Smooth muscle cell (in vitro differentiated cells): Measurements from ENCODE around the gene CSE1L. TPM values are rescaled to one million over a fixed set of nuclear protein-coding genes. Genes with fewer than 3 reads are reported as not detected.
"Not testable (repeated sequence)": the region's sequence is repeated elsewhere in the genome, so short reads cannot be mapped to it uniquely, and the experiment has no call there.

Experiments
- DNase-seq: peaks from one replicate; lab custom pipeline; 2025; ENCODE audit not compliant: unreplicated experiment; lab: John Stamatoyannopoulos, UW
- H2AFZ ChIP-seq: fragments of 200-600 bp; sonication (generic); 2 replicates; pipeline ENCODE4 v1.6.0; 2016; ENCODE audit warnings: antibody characterized with exemption, low read depth, mild to moderate bottlenecking
- H3F3A ChIP-seq: fragments of 200-600 bp; sonication (generic); 2 replicates; pipeline ENCODE4 v1.6.0; 2017; ENCODE audit warnings: antibody characterized with exemption, low read depth
- H3K27ac ChIP-seq: fragments of 200-600 bp; sonication (generic); 2 replicates; pipeline ENCODE4 v1.5.1; 2016; ENCODE audit warnings: low read depth, mild to moderate bottlenecking
- H3K27me3 ChIP-seq: fragments of 200-600 bp; sonication (generic); 2 replicates; pipeline ENCODE4 v1.6.1; 2016; ENCODE audit warnings: low read depth, mild to moderate bottlenecking
- H3K36me3 ChIP-seq: fragments of 200-600 bp; sonication (generic); 2 replicates; pipeline ENCODE4 v1.5.1; 2016; ENCODE audit warnings: low read depth
- H3K4me1 ChIP-seq: fragments of 200-600 bp; sonication (generic); 2 replicates; pipeline ENCODE4 v1.5.1; 2016; ENCODE audit warnings: low read depth
- H3K4me2 ChIP-seq: fragments of 200-600 bp; sonication (generic); 2 replicates; pipeline ENCODE4 v1.6.0; 2016; ENCODE audit warnings: mild to moderate bottlenecking
- H3K4me3 ChIP-seq: fragments of 200-600 bp; sonication (generic); 2 replicates; pipeline ENCODE4 v1.5.1; 2016; ENCODE audit warnings: mild to moderate bottlenecking
- H3K79me2 ChIP-seq: fragments of 200-600 bp; sonication (generic); 2 replicates; pipeline ENCODE4 v1.6.0; 2016; ENCODE audit warnings: low read depth, mild to moderate bottlenecking
- H3K9ac ChIP-seq: fragments of 200-600 bp; sonication (generic); 2 replicates; pipeline ENCODE4 v1.6.0; 2016; ENCODE audit warnings: low read depth
- H3K9me3 ChIP-seq: fragments of 200-600 bp; sonication (generic); replicated peaks from 2 replicates; pipeline ENCODE4 v1.5.1; 2016; ENCODE audit warnings: low read depth
- H4K20me1 ChIP-seq: fragments of 200-600 bp; sonication (generic); 2 replicates; pipeline ENCODE4 v1.6.0; 2016; ENCODE audit warnings: low read depth
- WGBS: methylation state at CpG from one replicate; pipeline ENCODE4 v1.1.7; 2016; ENCODE audit warnings: low lambda C conversion rate; 5-methylcytosine and 5-hydroxymethylcytosine counted together
- polyA plus RNA-seq: library from polyadenylated mRNA; unstranded; fragments of >200 nt; fragmentation: Nextera tagmentation; extraction: Ambion mirVana; gene quantifications from 2 replicates; pipeline ENCODE4 v1.2.1, GENCODE V29; 2016
- total RNA-seq: library from RNA; depleted of rRNA; stranded (reverse); fragments of >200 nt; gene quantifications from 2 replicates; pipeline ENCODE4 v1.2.3, GENCODE V29; 2014
- TF ChIP-seq, protein P1 (sequence below): fragments of 200-600 bp; sonication (generic); IDR thresholded peaks from 2 replicates; pipeline ENCODE4 v1.5.1; 2017; ENCODE audit warnings: borderline replicate concordance, mild to moderate bottlenecking, antibody characterized with exemption; ENCODE audit not compliant: insufficient read depth, poor library complexity, severe bottlenecking

CSE1L gene
- total and polyA plus RNA-seq, 2 experiments from 2014 or later = 42.0 to 98.6 TPM

DNA sequence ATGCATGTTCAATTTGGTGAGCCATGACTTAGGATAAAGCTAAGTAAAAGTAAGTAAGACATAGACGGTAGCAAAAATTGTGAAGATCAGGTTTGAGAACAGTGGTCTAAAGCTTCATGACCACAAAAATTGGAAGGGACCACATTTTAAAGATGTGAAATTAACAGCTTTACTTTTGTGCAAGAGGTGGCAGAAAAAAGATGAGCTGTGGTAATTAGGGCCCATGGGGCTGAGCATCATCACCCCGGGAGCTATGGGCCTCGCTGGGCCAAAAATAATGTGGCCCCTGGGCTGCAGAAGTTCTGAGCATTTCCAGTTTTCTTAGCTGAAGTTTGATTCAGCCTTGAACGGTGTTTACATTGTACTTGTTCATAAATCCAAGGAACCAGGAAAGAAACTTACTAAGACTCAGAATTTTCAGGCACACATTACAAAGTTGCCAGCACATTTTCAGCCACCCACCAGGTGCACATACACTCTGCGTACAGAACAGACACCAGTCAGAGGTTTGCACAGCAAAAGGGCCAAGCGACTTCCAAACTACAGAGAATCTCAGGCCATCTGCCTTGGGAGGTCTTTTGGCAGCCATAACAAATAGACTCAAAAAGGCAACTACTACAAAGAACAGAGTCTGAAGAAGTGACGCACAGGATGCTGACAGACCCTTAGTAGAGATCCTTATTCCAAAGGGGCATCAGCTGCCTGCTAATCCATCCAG, 57.7 kb downstream of the CSE1L start:
- no peak overlapping the region for H3K4me2 ChIP-seq
- no peaks in the 10 kb centered on the region for H3K79me2 ChIP-seq
- H3K36me3 ChIP-seq = no peaks in the 10 kb centered on the region
- no peaks in the 10 kb centered on the region for H3K27me3 ChIP-seq
- WGBS = 97% methylated on average over 7 of the region's 7 CpGs
- H3K4me1 ChIP-seq = peaks cover 5% of the 10 kb centered on the region
- no peak overlapping the region for H2AFZ ChIP-seq
- no peak overlapping the region for H3K4me3 ChIP-seq
- H4K20me1 ChIP-seq = no peaks in the 10 kb centered on the region
- no peaks in the 10 kb centered on the region for H3K9me3 ChIP-seq
- no peak for DNase-seq
- H3K9ac ChIP-seq = no peak overlapping the region
- TF ChIP-seq, protein P1, sequence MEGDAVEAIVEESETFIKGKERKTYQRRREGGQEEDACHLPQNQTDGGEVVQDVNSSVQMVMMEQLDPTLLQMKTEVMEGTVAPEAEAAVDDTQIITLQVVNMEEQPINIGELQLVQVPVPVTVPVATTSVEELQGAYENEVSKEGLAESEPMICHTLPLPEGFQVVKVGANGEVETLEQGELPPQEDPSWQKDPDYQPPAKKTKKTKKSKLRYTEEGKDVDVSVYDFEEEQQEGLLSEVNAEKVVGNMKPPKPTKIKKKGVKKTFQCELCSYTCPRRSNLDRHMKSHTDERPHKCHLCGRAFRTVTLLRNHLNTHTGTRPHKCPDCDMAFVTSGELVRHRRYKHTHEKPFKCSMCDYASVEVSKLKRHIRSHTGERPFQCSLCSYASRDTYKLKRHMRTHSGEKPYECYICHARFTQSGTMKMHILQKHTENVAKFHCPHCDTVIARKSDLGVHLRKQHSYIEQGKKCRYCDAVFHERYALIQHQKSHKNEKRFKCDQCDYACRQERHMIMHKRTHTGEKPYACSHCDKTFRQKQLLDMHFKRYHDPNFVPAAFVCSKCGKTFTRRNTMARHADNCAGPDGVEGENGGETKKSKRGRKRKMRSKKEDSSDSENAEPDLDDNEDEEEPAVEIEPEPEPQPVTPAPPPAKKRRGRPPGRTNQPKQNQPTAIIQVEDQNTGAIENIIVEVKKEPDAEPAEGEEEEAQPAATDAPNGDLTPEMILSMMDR = no peak
- no peak overlapping the region for H3K27ac ChIP-seq
- no peaks in the 10 kb centered on the region for H3F3A ChIP-seq

DNA sequence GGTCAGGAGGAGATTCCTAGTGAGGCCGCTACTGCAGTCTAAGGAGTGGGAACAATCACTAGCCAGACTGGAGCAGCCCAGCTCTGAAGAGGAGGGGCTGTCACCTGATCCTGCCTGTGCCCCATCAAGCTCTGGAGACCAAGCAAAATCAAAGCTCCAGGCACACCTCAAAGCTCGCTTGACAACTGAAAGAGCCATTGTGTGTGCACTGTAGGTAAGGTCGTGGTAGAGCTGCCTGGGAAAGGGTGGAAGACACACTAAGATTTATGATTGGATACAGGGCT, 58.2 kb downstream of the CSE1L start:
- Histone ChIP-seq H3K9ac (no peak overlapping the region), H3K9me3 (no peaks in the 10 kb centered on the region), H2AFZ (no peak overlapping the region), H3K36me3 (no peaks in the 10 kb centered on the region), H3F3A (no peaks in the 10 kb centered on the region), H3K4me2 (no peak overlapping the region), H3K27me3 (no peaks in the 10 kb centered on the region), H3K4me3 (no peak overlapping the region), H3K27ac (no peak overlapping the region), H3K79me2 (no peaks in the 10 kb centered on the region), H3K4me1 (peaks cover 5% of the 10 kb centered on the region), H4K20me1 (no peaks in the 10 kb centered on the region)
- 87% methylated on average over 3 of the region's 3 CpGs for WGBS
- DNase-seq = no peak
- TF ChIP-seq, protein P1 = no peak

DNA sequence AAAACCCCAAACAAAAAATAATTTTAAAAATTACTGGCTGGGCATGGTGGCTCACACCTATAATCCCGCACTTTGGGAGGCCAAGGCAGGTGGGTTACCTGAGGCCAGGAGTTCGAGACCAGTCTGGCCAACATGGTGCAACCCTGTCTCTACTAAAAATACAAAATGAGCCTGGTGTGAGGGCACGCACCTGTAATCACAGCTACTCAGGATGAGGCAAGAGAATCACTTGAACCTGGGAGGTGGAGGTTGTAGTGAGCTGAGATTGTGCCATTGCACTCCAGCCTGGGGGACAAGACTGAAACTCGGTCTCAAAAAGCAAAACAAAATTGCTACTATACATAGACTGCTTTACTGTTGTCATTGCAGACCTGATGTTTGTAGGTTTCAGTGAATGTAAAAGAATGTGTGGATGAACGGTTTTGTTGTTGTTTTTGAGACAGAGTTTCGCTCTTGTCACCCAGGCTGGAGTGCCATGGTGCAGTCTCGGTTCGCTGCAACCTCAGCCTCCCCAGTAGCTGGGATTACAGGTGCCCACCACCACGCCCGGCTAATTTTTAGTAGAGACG, 59.0 kb downstream of the CSE1L start:
- not testable (repeated sequence) for H3K9me3 ChIP-seq, H2AFZ ChIP-seq, H3K4me3 ChIP-seq, H3K4me2 ChIP-seq, H3K9ac ChIP-seq, H3K79me2 ChIP-seq, H4K20me1 ChIP-seq, H3K27ac ChIP-seq, DNase-seq, H3F3A ChIP-seq, H3K4me1 ChIP-seq, H3K27me3 ChIP-seq, H3K36me3 ChIP-seq
- WGBS = 96% methylated on average over 11 of the region's 11 CpGs

DNA sequence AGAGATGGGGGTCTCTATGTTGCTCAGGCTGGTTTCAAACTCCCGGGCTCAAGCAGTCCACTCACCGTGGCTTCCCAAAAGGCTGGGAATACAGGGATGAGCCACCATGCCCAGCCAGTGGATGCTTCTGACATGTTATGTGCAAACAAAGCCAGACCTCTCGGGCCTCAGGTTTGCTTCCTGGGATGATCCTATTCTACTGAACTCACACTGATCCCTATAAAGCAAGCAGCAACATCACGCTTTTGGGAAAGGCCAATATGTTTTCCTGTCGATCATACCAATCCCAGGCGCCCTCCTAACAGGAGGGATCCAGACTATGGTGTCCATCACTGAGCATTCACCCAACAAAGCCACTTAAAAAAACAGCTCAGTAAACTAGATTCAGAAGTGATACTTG, 60.2 kb downstream of the CSE1L start:
- Histone ChIP-seq H3K79me2 (no peaks in the 10 kb centered on the region), H3K27ac (no peak overlapping the region), H3K4me3 (no peak overlapping the region), H3K36me3 (no peaks in the 10 kb centered on the region), H3K9me3 (no peaks in the 10 kb centered on the region), H4K20me1 (no peaks in the 10 kb centered on the region), H3F3A (no peaks in the 10 kb centered on the region), H3K4me2 (no peak overlapping the region), H3K9ac (no peak overlapping the region), H3K4me1 (peaks cover 5% of the 10 kb centered on the region), H2AFZ (no peak overlapping the region), H3K27me3 (no peaks in the 10 kb centered on the region)
- no peak for DNase-seq
- WGBS = 97% methylated on average over 6 of the region's 6 CpGs
- TF ChIP-seq, protein P1 = no peak
